HG02588 (cell line): ENCODE results near the gene KCNQ1.

Experiments
- ATAC-seq: cut with Tn5 transposase; IDR thresholded peaks from one replicate; pipeline ENCODE4 v1.9.1; 2021; ENCODE audit warnings: mild to moderate bottlenecking, moderate library complexity; ENCODE audit not compliant: unreplicated experiment

The KCNQ1 gene

GRCh38 chr11:2842876-2843275, 398.1 kb downstream of the KCNQ1 start:
- no peak for ATAC-seq

- ATAC-seq: no peak
These were observed 398.7 kb downstream of the KCNQ1 start for GRCh38 chr11:2843551-2843950.

DNA sequence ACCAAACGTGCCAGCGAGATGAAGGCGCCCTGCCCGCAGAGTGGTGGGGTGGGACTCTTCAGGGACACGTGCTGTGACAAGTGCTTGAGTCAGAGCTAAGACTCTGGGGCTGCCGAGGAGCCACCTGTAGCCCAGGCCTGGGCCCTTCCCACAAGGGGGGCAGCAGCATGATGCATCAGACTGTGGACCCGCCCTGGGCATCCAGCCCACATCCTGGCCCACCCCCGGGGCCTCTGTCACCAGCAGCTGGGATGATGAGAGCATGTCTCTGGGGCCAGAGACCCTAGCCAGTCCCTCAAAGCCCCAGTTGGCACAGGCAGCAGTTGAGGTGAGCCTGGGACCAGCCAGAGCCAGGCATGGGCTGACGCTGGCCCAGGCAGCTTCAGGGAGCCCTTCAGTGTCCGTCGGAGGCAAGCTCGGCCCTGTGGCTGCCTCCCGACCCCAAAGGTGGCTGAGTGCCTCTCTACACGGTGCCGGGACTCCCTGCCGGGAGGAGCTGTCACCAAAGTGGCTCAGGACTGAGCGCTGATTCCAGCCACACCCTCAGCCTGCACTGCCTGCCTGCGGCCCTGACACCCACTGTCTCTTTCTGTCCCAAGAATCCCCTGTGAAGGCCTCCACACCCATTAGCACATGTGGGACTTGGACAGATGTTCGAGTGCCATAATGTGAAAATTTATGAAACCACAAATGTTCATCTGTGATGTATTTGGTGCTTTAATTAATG, 399.5 kb downstream of the KCNQ1 start:
- no peak for ATAC-seq

GRCh38 chr11:2844996-2845395, 400.2 kb downstream of the KCNQ1 start:
- no peak for ATAC-seq

DNA sequence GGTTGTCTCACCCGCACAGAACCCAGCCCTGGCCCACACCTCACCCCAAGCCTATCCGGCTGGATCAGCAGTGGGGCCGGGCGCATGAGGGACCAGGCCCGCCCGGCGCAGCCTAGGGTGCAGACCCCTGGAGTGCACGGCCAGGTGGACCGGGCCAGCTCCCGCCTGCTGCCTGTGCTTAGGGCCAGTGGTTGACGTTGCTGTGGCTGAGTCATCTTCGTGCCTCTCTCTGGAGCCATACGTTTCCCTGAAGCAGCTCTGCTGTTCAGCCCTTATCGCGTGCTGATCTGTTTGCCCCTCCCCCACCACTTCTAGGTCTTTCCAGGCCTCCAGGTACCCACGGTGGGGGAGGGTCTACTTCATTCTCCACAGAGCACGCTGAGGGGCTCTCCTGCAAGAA, 401.2 kb downstream of the KCNQ1 start:
- ATAC-seq: no peak

- ATAC-seq: no peak
These were observed 401.7 kb downstream of the KCNQ1 start for GRCh38 chr11:2846470-2846869.

DNA sequence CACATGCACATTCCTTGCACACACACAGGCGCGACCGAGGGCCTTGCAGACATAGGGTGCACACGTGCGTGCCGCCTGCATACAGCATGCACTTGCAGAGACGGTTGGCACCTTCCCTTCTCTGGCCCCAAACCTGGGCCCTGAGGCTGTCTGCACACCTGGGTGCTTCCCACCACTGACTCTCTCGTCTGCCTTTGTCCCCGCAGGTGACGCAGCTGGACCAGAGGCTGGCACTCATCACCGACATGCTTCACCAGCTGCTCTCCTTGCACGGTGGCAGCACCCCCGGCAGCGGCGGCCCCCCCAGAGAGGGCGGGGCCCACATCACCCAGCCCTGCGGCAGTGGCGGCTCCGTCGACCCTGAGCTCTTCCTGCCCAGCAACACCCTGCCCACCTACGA, 402.8 kb downstream of the KCNQ1 start:
- ATAC-seq: no peak

- ATAC-seq: no peak
These were observed 403.7 kb downstream of the KCNQ1 start for GRCh38 chr11:2848497-2848896.

DNA sequence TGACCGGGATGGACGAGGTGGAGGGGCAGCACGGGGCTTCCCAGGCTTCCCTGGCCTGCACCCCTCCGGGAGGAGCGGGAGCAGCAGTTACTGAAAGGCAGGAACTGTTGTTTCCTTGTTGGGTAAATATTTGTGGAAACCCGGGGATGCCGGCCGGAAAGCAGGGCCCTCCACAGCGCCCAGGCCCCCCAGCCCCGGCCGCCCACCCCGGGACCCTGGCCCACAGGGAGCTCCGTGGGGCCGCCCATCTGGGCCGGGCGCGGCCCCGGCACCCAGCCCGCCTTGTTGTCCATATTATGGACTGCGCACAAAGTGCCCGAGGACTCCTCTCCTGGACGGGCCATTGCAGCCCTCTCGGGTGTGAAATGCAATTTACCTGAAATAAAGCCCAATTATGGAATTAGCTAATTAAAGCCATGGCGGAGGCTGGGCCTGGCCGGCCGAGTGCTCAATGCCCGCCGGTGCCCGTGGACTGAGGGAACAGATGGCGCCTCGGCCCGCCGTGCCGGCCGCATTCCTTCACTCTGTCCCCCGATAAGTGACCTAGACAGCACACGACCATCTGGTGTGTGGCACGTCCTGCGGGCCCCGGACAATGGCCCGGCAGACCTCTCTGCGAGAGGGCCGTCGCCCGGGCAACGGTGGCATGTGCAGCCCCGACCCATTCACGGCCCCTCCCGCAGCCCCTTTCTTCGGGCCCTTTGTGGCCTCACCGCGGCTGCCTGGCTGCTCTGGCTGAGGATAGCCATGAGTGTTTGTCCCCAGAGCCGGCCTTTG, 405.4 kb downstream of the KCNQ1 start:
- no peak for ATAC-seq

DNA sequence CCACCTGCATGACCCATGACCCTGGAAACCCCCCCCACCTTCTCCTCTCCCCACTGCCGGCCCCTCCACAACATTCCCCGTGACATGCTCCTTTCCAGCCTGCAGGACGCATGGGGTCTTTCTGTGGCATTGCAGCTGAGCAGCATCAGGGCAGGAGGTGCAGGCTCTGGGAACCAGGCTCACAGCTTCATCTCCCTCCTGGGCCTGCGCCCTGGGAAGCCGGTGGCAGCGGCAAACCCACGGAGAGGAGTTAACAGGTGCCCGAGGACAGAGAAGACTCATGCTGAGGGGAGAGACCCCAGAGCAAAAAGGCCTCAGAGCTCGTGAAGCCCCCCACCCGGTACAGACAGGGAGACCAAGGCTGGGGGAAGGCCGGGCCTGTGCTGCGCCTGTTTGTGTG, 408.6 kb downstream of the KCNQ1 start:
- no peak for ATAC-seq

DNA sequence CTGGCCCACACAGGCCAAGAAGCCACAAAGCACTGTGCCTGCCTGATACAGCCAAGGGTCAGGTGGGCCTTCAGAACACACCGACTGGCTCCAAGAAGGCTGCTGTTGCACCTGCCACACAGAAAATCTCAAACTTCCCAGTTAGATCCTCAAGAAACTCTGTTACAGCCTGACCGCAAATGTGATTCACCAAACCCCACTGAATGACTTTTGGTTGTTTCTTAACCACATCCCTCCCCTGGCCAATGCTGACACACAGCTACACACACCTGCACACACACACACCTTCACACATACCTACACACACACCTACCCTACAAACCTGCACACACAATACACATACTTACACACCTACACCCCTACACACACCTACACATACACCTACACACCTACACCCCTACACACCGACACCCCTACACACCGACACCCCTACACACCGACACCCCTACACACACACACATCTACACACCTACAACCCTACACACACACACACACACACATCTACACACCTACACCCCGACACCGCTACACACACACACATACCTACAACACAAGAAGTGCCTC, 409.3 kb downstream of the KCNQ1 start:
- ATAC-seq: no peak

GRCh38 chr11:2855162-2855561, 410.4 kb downstream of the KCNQ1 start:
- ATAC-seq: no peak

DNA sequence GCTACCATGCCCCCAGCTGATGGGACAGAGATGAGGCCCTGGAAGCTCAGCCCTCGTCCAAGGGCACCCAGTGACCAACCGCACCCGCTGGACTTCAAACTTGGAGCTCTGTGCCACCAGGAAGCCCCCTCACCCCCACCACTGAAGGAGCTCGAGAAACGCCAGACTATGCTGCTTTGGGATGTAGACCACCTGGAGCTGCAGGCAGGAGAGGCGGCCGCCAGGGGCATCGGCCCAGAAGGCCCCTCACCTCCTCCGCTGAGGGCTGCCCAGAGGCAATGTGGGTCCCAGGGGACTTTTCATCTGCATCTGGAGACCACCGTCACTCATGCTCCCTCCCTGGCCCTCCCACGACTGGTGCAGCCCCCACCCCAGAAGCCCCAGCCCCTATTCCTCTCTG, 412.5 kb downstream of the KCNQ1 start:
- no peak for ATAC-seq

GRCh38 chr11:2857918-2858317, 413.1 kb downstream of the KCNQ1 start:
- no peak for ATAC-seq

DNA sequence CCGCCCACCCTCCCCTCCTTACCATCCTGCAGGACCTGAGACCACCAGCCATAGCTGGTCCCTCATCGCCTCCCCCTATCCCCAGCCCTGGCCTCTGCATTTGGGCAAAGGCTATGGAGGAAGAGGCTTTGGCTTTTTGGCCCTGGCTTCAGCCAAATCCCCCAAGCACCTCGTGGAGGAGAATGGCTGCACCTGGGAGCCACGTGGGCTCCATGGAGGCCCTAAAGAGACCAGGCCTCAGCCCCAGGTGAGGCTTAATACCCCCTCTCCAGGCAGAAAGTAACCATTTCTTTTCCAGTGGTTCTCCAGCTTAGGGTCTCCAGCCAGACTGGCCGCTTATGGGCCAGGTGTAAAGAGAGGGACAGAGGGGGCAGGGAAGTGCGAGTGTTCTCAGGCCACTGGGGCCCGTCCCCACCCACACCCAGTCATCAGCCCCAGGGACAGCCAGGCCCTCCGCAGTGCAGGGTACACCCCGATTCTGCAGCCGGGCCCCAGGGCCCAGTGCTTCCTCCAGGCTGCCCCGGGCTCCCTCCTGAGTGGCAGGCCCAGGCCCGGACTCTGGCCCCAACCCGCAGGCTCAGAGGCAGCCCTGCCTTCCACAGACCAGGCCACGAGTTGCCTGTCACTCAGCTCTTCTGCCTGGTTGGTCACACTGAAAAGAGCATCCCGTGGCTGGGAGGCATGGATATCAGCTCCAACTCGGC, 414.3 kb downstream of the KCNQ1 start:
- ATAC-seq: no peak

DNA sequence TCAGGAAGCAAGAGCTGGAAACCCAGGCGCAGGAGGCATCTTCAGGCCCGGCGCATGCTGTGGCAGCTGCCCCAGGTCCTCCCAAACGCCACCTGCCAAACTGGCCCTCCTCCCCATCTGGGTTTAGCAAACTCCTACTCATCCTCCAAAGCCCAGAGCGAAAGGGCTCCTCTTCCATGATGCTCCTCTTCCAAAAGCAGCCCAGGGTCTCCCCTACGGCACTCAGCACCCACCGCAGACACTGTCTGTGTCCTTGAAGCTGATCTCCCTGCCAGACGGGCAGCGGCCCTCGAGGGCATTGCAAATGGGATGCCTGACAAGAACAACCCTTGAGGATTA, 414.9 kb downstream of the KCNQ1 start:
- ATAC-seq: no peak

GRCh38 chr11:2860636-2861035, 415.8 kb downstream of the KCNQ1 start:
- no peak for ATAC-seq

DNA sequence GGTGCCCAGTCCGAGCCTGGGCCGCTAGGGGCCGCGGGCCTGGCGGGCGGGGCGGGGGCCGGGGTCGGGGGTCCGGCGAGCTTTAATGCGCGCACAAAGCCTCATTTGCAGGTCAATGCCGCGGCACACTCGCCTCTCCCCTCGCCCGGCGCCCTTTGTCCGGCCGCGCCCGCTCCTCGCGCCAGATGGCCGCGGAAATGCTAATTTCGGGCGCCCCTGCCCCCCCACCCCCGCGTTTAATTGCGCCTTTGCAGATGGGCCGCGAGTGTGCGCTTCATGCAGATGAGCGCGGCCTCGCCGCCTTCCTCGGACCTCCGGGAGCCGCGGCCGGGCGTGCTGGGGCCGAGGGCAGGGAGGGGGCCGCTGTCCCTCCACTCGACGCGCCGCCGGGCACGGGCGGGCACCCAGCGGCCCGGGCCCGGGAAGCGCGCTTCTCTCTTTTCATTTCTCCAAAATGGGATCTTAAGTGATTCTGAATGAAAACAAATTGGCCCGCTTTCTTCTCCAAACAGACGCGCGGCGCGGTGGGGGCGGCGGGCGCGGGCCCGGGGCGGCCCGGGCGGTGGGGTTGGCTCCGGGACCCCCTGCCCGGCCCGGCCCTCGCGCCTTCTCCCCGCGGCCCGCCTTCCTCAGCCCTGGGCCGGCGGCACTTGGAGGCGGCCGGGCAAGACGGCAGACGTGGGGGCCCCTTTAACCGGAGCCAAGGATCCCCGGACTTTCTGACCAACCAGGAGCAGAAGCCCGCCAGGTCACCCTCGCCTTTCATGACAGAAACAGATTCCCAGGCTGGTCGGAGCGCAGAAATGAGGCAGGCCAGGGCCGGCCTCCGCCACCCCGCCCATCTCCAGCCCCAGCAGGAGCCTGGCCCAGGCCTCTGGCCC, 417.8 kb downstream of the KCNQ1 start:
- no peak for ATAC-seq

DNA sequence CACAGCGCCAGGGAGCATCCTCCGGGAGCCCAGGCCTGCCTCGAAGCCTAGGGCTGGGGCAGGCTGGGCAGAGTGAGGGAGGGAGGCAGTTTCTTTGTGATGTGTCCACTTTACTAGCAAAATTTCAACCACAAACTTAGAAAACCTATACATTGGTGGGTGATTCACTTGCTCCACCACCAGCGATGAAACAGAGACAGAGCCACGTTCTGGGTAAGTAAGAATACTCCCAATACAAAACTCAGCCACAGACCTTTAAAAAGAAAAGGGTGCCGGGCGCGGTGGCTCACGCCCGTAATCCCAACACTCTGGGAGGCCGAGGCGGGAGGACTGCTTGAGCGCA, 418.4 kb downstream of the KCNQ1 start:
- ATAC-seq: no peak

- no peak for ATAC-seq
These were observed 420.1 kb downstream of the KCNQ1 start for GRCh38 chr11:2864901-2865300.
